Tibial artery (tissue), 4 donors: ENCODE results near the gene DPP10.

Experiments used
- DNase-seq, 2 donors: peaks; one replicate each; pipeline ENCODE4 v3.0.0-alpha.2; 2019
- H3K27ac ChIP-seq, 2 donors: fragments of 200-600 bp; sonication (generic) in 1 of 2; 1 replicate in 1 of 2; 2 replicates in 1 of 2; pipeline ENCODE4 v1.5.1; 2018 to 2019; ENCODE audit warnings: mild to moderate bottlenecking in 1 of 2
- H3K27me3 ChIP-seq, 2 donors: fragments of 200-600 bp; sonication (generic) in 1 of 2; one replicate each; pipeline versions ENCODE4 v1.5.1 to v1.6.0; 2016 to 2019
- H3K36me3 ChIP-seq, 3 donors: fragments of 200-600 bp; sonication (generic) in 2 of 3; one replicate each; pipeline ENCODE4 v1.5.1; 2016 to 2019; ENCODE audit warnings: mild to moderate bottlenecking in 2 of 3
- H3K4me1 ChIP-seq, 4 donors: fragments of 200-600 bp; sonication (generic) in 2 of 4; 1 replicate in 3 of 4; 2 replicates in 1 of 4; pipeline ENCODE4 v1.5.1; 2016 to 2019
- H3K4me3 ChIP-seq, 2 donors: fragments of 200-600 bp; sonication (generic) in 1 of 2; 1 replicate in 1 of 2; 2 replicates in 1 of 2; pipeline ENCODE4 v1.5.1; 2018 to 2019; ENCODE audit warnings: mild to moderate bottlenecking in 2 of 2
- H3K9me3 ChIP-seq, 3 donors: fragments of 200-600 bp; sonication (generic) in 1 of 3; one replicate each; pipeline ENCODE4 v1.5.1; 2016 to 2019
- intact Hi-C: fragments of 100-400 bp; cut with DNase I; formaldehyde crosslinking; loops from one replicate; pipeline ENCODE4 v1.15.0; 2023; ENCODE audit warnings: low total_unique reads
- TF ChIP-seq, protein P1 (sequence below), 2 experiments: fragments of 200-600 bp in 1 of 2; fragments of 450-650 bp in 1 of 2; IDR thresholded peaks; one replicate each; pipeline ENCODE4 v1.5.1; 2017 to 2019; ENCODE audit warnings: antibody characterized with exemption in 2 of 2, mild to moderate bottlenecking in 1 of 2, moderate library complexity in 1 of 2

DPP10 gene

DNA sequence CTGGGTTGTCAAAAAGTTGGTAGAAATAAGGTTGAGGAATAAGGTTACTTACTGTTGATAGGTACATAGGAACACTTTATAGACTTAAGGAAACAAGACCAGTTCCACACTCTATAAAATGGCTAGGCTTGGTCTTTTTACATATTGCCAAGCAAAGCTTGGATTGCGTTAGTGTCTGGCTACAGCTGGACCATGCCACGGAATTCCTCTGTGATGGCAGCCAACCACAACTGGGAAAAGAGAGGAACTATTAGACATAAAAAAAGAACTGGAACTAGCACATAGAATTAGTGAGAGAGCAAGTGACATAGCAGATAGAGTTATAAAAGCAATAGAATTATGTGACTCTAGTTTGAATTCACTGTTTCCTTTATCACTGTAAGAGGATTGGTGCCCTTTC is 17.7 kb upstream of the DPP10 start:
- Histone ChIP-seq H3K36me3 (no peaks in the 10 kb centered on the region), H3K27ac (peak overlapping the region in 1 of 2 donors; percentile 57), H3K4me1 (peaks cover 0 to 46% (median 16%) of the 10 kb centered on the region in 4 donors), H3K4me3 (no peak overlapping the region), H3K27me3 (no peaks in the 10 kb centered on the region), H3K9me3 (no peaks in the 10 kb centered on the region)
- DNase-seq: no peak
- intact Hi-C loops: no loop called here
- TF ChIP-seq, protein P1, sequence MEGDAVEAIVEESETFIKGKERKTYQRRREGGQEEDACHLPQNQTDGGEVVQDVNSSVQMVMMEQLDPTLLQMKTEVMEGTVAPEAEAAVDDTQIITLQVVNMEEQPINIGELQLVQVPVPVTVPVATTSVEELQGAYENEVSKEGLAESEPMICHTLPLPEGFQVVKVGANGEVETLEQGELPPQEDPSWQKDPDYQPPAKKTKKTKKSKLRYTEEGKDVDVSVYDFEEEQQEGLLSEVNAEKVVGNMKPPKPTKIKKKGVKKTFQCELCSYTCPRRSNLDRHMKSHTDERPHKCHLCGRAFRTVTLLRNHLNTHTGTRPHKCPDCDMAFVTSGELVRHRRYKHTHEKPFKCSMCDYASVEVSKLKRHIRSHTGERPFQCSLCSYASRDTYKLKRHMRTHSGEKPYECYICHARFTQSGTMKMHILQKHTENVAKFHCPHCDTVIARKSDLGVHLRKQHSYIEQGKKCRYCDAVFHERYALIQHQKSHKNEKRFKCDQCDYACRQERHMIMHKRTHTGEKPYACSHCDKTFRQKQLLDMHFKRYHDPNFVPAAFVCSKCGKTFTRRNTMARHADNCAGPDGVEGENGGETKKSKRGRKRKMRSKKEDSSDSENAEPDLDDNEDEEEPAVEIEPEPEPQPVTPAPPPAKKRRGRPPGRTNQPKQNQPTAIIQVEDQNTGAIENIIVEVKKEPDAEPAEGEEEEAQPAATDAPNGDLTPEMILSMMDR (IDR thresholded peaks at IDR 0.05): no peak

DNA sequence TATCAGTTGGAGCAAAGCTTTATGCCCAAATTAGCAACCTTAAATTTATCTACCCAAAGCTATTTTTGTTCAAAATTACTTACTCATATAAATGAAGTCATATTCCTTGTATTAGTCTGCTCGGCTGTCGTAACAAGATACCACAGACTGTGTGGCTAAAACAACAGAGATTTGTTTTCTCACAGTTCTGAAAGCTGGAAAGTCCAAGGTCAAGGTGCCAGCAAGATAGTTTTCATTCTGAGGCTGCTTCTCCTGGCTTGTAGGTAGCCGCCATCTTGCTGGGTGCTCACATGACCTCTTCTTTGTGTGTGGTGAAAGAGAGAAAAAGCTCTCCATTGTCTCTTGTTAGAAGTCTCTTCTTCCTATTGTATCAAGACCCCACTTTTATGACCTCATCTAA is 15.7 kb upstream of the DPP10 start:
- no peak overlapping the region for H3K4me3 ChIP-seq
- peaks cover 0 to 46% (median 16%) of the 10 kb centered on the region in 4 donors for H3K4me1 ChIP-seq
- H3K27me3 ChIP-seq: no peaks in the 10 kb centered on the region
- TF ChIP-seq, protein P1 (IDR thresholded peaks at IDR 0.05): no peak
- peak overlapping the region; percentile 22 to 57 for H3K27ac ChIP-seq
- no peak for DNase-seq
- no peaks in the 10 kb centered on the region for H3K36me3 ChIP-seq
- intact Hi-C loops: no loop called here
- H3K9me3 ChIP-seq: no peaks in the 10 kb centered on the region

DNA sequence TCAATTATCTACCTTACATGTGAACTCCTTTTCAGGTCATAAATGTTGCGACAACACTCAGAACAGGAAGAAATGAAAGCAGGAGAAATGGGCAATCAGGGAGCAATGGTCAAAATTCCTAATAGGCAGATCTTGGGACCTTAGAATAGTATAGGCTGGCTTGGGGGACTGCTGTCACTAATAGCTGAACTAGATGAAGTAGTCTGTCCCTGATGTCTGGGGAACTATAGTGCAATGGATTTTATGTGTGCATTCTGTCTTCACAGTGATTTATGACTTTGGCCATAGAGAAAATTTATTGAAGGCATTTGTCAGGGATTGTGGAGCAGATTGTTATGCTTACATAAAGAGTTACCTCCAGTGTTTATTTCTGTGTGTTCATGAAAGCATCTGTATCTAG is 6.1 kb upstream of the DPP10 start:
- no peak overlapping the region for H3K27ac ChIP-seq
- H3K4me3 ChIP-seq: no peak overlapping the region
- DNase-seq: no peak
- H3K4me1 ChIP-seq: no peaks in the 10 kb centered on the region
- no peaks in the 10 kb centered on the region for H3K36me3 ChIP-seq
- TF ChIP-seq, protein P1 (IDR thresholded peaks at IDR 0.05): no peak
- no peaks in the 10 kb centered on the region for H3K27me3 ChIP-seq
- intact Hi-C loops: no loop called here
- no peaks in the 10 kb centered on the region for H3K9me3 ChIP-seq

DNA sequence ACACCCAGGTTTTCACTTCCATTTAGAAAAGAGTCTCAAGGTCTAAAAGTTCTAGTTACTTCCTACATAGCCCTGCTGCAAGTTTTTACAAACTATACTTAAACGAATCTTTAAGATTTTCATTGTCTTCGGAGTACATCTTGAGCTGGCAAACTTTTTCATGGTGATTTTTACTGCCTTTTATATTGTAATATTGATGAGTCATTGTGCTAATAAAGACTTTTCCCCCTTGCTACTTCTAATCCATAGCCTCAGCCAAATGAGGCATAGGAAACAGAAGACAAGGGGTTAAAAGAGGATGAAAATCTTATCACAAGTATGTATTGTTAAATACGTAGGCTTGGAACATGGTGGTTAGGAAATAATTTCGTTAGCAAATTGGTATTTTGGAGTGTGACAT is 4.1 kb downstream of the DPP10 start:
- no peaks in the 10 kb centered on the region for H3K27me3 ChIP-seq
- H3K4me1 ChIP-seq: no peaks in the 10 kb centered on the region
- intact Hi-C loops: no loop called here
- H3K27ac ChIP-seq: no peak overlapping the region
- TF ChIP-seq, protein P1 (IDR thresholded peaks at IDR 0.05): no peak
- DNase-seq: no peak
- no peaks in the 10 kb centered on the region for H3K9me3 ChIP-seq
- H3K4me3 ChIP-seq: no peak overlapping the region
- H3K36me3 ChIP-seq: no peaks in the 10 kb centered on the region

DNA sequence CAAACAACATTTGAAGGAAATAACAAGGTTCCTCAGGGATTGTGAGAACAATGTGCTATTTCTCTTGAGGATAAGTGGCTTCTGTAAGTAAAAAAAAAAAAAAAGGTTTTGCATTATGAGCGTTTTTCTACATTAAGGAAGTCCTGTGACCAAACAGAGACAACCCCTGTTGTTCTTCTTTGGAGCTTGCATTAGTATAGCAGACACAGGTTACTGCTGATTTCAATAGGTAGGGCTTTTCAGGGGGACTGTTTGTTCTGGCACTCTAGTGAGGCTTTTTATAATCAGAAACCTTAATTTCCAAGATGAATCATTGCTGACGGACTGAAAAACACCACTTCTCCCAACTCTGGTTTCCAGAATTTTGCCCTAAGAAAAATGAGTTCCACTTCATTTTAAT is 8.2 kb downstream of the DPP10 start:
- Histone ChIP-seq H3K27ac (no peak overlapping the region), H3K4me1 (no peaks in the 10 kb centered on the region), H3K36me3 (no peaks in the 10 kb centered on the region), H3K27me3 (no peaks in the 10 kb centered on the region), H3K4me3 (no peak overlapping the region), H3K9me3 (no peaks in the 10 kb centered on the region)
- no peak for DNase-seq
- TF ChIP-seq, protein P1 (IDR thresholded peaks at IDR 0.05): no peak
- intact Hi-C loops: no loop called here

DNA sequence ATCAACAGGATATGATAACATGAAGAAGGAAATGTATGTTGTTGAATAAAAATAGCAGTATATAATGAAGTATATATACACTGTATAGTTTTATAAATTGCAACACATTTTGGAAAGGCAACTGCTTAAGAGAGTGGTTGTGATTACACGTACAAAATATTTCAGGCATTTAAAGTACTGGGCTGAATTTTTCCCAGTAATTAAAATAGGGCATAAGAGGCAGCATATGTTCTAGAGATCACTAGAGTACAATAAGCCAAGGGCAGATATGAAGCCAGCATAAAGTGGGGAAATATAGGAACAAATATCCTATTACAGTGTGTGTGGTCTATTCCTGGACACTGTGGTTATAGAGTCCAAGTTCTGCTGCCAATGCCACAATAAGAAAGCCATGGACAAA is 14.1 kb downstream of the DPP10 start:
- H3K4me1 ChIP-seq: no peaks in the 10 kb centered on the region
- no peak overlapping the region for H3K27ac ChIP-seq
- DNase-seq: no peak
- no peak overlapping the region for H3K4me3 ChIP-seq
- no peaks in the 10 kb centered on the region for H3K9me3 ChIP-seq
- H3K36me3 ChIP-seq: no peaks in the 10 kb centered on the region
- H3K27me3 ChIP-seq: no peaks in the 10 kb centered on the region
- intact Hi-C loops: no loop called here
- TF ChIP-seq, protein P1 (IDR thresholded peaks at IDR 0.05): no peak
